ENCODE measurements around the gene RSAD1. TPM values are rescaled to one million over a fixed set of nuclear protein-coding genes. Genes with fewer than 3 reads are reported as not detected.

The RSAD1 gene
- total RNA-seq, 2 donors from 2014 or later, result 39.2 to 44.5 TPM

DNA sequence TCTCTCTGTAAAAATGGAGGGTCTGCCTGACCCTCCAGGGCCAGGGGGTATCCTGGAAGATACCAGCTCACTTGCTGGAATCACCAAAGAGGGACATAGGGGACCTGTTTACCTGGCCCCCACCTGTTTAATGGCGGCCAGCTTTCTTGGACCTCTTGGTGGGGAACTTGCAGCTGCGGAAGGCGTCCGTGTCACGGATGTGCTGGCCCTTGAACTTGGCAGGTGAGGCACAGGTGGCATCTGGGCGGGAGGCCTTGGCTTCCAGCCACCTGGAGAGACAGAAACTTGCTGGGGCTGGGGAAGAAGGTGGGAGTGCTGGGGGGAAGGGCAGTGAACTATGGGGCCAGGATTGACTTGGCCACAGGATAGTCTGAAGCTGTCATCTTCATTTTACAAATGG is 13.5 kb upstream of the RSAD1 start:
- H3K27me3 ChIP-seq, result no peaks in the 10 kb centered on the region
- H3K4me3 ChIP-seq, result no peak overlapping the region
- H3K9me3 ChIP-seq, result no peaks in the 10 kb centered on the region
- H3K27ac ChIP-seq, result no peak overlapping the region
- ATAC-seq (no peak), DNase-seq (no peak)
- WGBS, 2 donors, result 60 to 76% methylated on average over 6 of the region's 6 CpGs
- no peak for TF ChIP-seq POLR2A (IDR thresholded peaks at IDR 0.05)
- TF ChIP-seq, protein P1, sequence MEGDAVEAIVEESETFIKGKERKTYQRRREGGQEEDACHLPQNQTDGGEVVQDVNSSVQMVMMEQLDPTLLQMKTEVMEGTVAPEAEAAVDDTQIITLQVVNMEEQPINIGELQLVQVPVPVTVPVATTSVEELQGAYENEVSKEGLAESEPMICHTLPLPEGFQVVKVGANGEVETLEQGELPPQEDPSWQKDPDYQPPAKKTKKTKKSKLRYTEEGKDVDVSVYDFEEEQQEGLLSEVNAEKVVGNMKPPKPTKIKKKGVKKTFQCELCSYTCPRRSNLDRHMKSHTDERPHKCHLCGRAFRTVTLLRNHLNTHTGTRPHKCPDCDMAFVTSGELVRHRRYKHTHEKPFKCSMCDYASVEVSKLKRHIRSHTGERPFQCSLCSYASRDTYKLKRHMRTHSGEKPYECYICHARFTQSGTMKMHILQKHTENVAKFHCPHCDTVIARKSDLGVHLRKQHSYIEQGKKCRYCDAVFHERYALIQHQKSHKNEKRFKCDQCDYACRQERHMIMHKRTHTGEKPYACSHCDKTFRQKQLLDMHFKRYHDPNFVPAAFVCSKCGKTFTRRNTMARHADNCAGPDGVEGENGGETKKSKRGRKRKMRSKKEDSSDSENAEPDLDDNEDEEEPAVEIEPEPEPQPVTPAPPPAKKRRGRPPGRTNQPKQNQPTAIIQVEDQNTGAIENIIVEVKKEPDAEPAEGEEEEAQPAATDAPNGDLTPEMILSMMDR (IDR thresholded peaks at IDR 0.05), result no peak
- no peaks in the 10 kb centered on the region for H3K36me3 ChIP-seq (replicated peaks in 1 of 2; ENCODE audit: insufficient read depth in 1 of 2, low read depth in 2 of 2)
- intact Hi-C loops (cut with DNase I), result no loop called here
- peaks cover 24% of the 10 kb centered on the region for H3K4me1 ChIP-seq

DNA sequence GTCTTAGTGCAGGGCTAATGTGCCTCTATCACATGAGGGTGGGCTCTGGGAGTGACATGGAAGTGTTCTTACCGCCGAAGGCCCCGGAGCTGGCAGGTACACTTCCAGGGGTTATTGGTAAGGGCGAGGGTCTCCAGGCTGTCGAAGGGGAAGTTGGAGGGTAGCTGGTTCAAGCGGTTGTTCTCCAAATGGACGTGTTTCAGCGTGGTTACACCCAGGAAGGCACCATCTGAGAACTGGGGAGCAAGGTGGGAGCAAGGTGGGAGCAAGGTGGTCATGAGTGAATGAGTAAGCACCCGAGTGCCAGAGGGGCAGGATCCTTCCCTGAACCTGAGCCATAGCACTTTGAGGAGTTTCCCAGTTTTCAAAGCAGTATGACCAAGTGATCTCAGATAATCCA is 13.0 kb upstream of the RSAD1 start:
- TF ChIP-seq, protein P1 (IDR thresholded peaks at IDR 0.05), result no peak
- no peak for TF ChIP-seq POLR2A (IDR thresholded peaks at IDR 0.05)
- Histone ChIP-seq H3K4me1 (peaks cover 24% of the 10 kb centered on the region), H3K4me3 (no peak overlapping the region), H3K27ac (no peak overlapping the region), H3K36me3 (replicated peaks in 1 of 2; ENCODE audit: insufficient read depth in 1 of 2, low read depth in 2 of 2) (no peaks in the 10 kb centered on the region), H3K9me3 (no peaks in the 10 kb centered on the region), H3K27me3 (no peaks in the 10 kb centered on the region)
- ATAC-seq, result no peak
- WGBS, 2 donors, result 93 to 94% methylated on average over 9 of the region's 9 CpGs
- DNase-seq, result no peak
- intact Hi-C loops (cut with DNase I), result no loop called here

DNA sequence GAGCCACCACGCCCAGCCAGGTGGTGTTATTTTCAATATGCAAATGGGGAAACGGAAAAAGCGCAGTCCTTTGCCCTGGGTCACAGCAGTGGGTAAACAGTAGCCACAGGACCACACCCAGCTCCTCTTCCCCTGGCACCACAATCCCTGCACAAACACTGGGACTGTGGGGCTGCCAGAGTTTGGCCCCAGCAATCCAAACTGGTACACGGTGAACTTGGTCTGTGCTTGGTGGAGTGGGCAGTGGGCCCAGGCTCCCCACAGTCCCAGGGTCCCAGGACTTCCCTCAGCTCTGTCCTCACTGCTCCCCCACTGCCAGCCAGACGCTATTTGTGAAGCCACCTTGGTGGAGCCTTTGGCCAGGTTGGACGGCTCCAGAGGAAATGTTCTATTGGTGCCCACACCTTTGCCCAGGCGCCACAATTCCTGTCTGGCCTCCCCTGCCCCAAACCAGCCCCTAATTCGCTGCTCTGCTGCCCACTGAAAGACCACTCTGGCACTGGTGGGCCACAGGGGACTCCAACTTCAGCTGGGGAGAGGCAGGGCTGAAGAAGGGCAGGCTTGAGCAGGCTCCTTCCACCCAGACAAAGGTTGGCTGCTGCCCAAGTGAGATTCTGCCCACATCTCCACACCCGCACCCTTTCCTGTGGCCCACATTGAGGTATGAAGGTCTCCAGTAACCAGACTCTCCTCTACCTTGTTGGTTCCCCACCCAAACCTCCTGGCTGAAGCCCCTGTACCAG is 12.1 kb upstream of the RSAD1 start:
- no peaks in the 10 kb centered on the region for H3K27me3 ChIP-seq
- no peak overlapping the region for H3K4me3 ChIP-seq
- no peaks in the 10 kb centered on the region for H3K9me3 ChIP-seq
- TF ChIP-seq, protein P1 (IDR thresholded peaks at IDR 0.05), result no peak
- no peak for TF ChIP-seq POLR2A (IDR thresholded peaks at IDR 0.05)
- intact Hi-C loops (cut with DNase I), result no loop called here
- no peak for ATAC-seq
- no peak for DNase-seq
- H3K4me1 ChIP-seq, result peaks cover 24% of the 10 kb centered on the region
- H3K27ac ChIP-seq, result no peak overlapping the region
- no peaks in the 10 kb centered on the region for H3K36me3 ChIP-seq (replicated peaks in 1 of 2; ENCODE audit: insufficient read depth in 1 of 2, low read depth in 2 of 2)
- WGBS, 2 donors, result 79 to 91% methylated on average over 5 to 9 of the region's 9 CpGs

DNA sequence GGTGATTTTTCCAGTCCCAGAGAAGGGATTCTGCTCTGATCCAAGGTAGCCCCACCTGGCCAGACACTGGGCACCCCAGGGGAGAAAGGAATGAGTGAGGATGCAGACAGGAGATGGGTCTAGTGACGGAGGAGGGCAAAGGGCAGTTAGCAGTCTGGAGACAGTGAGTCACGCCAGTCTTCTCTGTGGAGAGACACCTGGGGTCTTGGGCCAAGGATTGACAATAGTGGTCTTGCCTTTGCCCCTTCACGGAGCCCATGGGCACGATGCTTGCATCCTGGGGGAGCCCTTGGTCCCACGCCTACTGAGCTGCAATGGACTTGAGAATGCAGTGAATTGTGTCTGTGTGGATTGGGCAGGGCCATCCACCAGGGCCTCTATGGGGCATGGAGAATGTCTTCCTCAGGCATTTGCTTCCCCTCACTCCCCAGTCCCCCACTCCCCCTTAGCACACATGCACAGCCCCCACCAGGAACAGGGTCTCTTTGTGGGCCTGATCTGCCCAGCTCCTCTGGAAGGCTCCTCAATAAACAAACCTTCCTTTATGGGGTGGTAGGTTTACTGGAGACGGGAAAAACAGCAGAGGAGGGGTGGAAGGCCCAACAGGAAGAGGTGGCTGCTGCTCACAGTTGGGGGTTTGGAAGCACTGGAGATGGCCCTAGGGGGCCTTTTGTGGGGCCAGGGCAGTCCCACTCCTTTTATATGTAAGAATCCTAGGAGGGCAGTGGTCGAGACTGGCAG is 11.4 kb upstream of the RSAD1 start:
- intact Hi-C loops (cut with DNase I), result no loop called here
- no peak overlapping the region for H3K27ac ChIP-seq
- no peaks in the 10 kb centered on the region for H3K9me3 ChIP-seq
- H3K27me3 ChIP-seq, result no peaks in the 10 kb centered on the region
- peaks cover 23% of the 10 kb centered on the region for H3K4me1 ChIP-seq
- no peak overlapping the region for H3K4me3 ChIP-seq
- WGBS, 2 donors, result 85 to 86% methylated on average over 7 of the region's 7 CpGs
- DNase-seq, result no peak
- TF ChIP-seq POLR2A (IDR thresholded peaks at IDR 0.05), result no peak
- TF ChIP-seq, protein P1 (IDR thresholded peaks at IDR 0.05), result no peak
- no peaks in the 10 kb centered on the region for H3K36me3 ChIP-seq (replicated peaks in 1 of 2; ENCODE audit: insufficient read depth in 1 of 2, low read depth in 2 of 2)
- no peak for ATAC-seq

Data from body of pancreas (tissue), 4 donors.